ENCODE data around the gene RABGAP1. TPM values are rescaled to one million over a fixed set of nuclear protein-coding genes. Genes with fewer than 3 reads are reported as not detected.

RABGAP1 gene
- total RNA-seq, 1 donor from 2014 or later, result 58.6 TPM

DNA sequence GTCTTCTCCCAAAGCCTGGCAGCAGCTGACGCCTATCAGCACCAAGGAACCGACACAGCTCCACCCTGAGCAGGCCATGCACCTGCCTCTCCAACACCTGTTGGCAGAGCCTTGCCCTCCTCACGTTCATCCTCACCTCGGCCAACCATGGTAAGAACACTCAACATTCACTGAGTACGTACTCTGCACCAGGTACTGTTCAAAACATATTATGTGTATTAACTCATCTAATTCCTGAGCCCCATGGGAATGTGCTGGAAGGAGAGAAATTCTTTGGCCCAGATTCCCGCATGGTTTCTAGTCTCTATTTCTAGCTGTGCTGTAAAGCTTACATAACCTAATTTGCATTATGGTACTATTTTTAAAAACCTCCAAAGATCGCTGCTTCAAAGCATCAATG lies 178.7 kb downstream of the RABGAP1 start:
- Histone ChIP-seq H3K27ac (peak overlapping the region; percentile 17), H3K9me3 (no peaks in the 10 kb centered on the region), H3K27me3 (no peaks in the 10 kb centered on the region), H3K36me3 (no peaks in the 10 kb centered on the region), H3K4me1 (peaks cover 7% of the 10 kb centered on the region), H3K4me3 (no peak overlapping the region)
- peak; percentile 91 for ATAC-seq
- no peak for DNase-seq
- TF ChIP-seq, protein P1, sequence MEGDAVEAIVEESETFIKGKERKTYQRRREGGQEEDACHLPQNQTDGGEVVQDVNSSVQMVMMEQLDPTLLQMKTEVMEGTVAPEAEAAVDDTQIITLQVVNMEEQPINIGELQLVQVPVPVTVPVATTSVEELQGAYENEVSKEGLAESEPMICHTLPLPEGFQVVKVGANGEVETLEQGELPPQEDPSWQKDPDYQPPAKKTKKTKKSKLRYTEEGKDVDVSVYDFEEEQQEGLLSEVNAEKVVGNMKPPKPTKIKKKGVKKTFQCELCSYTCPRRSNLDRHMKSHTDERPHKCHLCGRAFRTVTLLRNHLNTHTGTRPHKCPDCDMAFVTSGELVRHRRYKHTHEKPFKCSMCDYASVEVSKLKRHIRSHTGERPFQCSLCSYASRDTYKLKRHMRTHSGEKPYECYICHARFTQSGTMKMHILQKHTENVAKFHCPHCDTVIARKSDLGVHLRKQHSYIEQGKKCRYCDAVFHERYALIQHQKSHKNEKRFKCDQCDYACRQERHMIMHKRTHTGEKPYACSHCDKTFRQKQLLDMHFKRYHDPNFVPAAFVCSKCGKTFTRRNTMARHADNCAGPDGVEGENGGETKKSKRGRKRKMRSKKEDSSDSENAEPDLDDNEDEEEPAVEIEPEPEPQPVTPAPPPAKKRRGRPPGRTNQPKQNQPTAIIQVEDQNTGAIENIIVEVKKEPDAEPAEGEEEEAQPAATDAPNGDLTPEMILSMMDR (IDR thresholded peaks at IDR 0.05), result no peak
- intact Hi-C loops (cut with DNase I), result no loop called here

- peak overlapping the region; percentile 17 for H3K27ac ChIP-seq
Observed at GRCh38 chr9:123120131-123120530, 179.3 kb downstream of the RABGAP1 start.

DNA sequence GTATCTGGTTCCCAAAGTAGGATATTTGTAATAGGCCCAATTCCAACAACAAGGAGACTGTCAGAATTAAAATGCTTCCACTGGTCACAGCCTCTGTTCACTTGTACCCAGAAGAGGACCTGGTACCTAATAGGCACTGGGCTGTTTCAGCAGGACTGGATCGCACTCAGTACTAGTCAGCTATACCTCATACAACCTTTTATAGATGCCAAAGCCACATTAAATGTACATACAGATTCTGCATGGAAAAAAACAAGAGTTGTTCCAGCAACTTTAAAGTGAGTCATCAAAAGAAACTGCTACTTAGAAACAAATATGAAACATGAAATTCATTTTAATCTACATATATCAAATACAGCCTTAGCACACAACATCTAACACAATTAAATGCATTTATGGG lies 180.1 kb downstream of the RABGAP1 start:
- intact Hi-C loops (cut with DNase I), result no loop called here
- TF ChIP-seq, protein P1 (IDR thresholded peaks at IDR 0.05), result no peak
- H3K4me1 ChIP-seq, result peaks cover 7% of the 10 kb centered on the region
- H3K27me3 ChIP-seq, result no peaks in the 10 kb centered on the region
- H3K4me3 ChIP-seq, result no peak overlapping the region
- no peak for ATAC-seq
- DNase-seq, result no peak
- no peak overlapping the region for H3K27ac ChIP-seq
- no peaks in the 10 kb centered on the region for H3K36me3 ChIP-seq
- no peaks in the 10 kb centered on the region for H3K9me3 ChIP-seq

More at GRCh38 chr9:123120131-123120530, 179.3 kb downstream of the RABGAP1 start:
- no peak for DNase-seq
- H3K9me3 ChIP-seq, result no peaks in the 10 kb centered on the region
- no peak overlapping the region for H3K4me3 ChIP-seq
- intact Hi-C loops (cut with DNase I), result no loop called here
- H3K36me3 ChIP-seq, result no peaks in the 10 kb centered on the region
- TF ChIP-seq, protein P1 (IDR thresholded peaks at IDR 0.05), result no peak
- no peaks in the 10 kb centered on the region for H3K27me3 ChIP-seq
- peaks cover 7% of the 10 kb centered on the region for H3K4me1 ChIP-seq
- no peak for ATAC-seq

DNA sequence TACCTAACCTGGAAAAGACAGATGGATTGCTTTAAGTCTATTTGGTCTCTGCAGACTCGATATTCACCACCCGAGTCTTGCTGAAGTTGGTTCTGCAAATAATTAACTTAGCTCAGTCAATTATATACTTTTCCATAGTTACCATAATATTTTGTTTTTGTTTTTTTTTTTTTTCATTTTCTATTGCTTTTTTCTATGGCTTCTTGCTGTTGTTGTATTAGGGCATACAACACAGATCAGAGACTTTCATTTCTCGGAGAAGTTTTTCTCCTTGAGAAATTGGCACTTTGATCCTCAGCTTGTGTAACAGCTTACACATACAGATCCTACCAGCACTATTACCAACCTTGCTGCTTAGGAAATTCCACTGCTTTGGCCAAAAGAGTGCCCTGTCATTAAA lies 180.6 kb downstream of the RABGAP1 start:
- H3K36me3 ChIP-seq, result no peaks in the 10 kb centered on the region
- no peak for ATAC-seq

DNA sequence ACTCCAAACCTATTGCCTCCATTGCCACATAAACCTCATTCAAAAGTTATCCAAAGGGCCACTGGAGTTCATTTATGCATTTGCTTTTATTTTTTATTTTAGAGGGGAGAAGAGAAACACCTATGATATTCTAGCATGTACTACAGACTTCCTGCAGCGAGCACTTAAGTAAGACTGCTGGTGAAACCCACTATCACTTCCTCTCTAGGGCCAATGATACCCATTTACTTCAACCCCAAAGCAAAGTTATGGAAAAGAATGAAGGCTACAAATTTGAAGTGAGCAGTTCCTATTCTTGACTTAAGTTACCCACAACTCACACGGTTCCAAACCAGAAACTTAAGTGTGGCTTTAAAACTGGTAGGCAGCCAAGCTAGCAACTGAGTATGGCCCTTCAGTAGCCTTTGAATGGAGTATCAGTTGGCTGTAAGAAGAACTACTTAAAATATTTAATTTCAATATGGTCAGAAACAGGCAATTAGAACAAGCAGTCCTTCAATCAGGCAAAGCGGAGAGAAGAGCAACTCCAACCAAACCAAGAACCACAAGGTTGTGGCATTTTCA lies 186.8 kb downstream of the RABGAP1 start:
- no peak for DNase-seq
- H3K36me3 ChIP-seq, result no peaks in the 10 kb centered on the region
- peak; percentile 37 for ATAC-seq
- TF ChIP-seq, protein P1 (IDR thresholded peaks at IDR 0.05), result no peak
- no peaks in the 10 kb centered on the region for H3K4me1 ChIP-seq
- H3K27ac ChIP-seq, result no peak overlapping the region
- no peak overlapping the region for H3K4me3 ChIP-seq
- intact Hi-C loops (cut with DNase I), result no loop called here
- H3K9me3 ChIP-seq, result no peaks in the 10 kb centered on the region
- no peaks in the 10 kb centered on the region for H3K27me3 ChIP-seq

More for the DNA sequence above, 180.6 kb downstream of the RABGAP1 start:
- H3K9me3 ChIP-seq, result no peaks in the 10 kb centered on the region
- no peak overlapping the region for H3K4me3 ChIP-seq
- intact Hi-C loops (cut with DNase I), result no loop called here
- TF ChIP-seq, protein P1 (IDR thresholded peaks at IDR 0.05), result no peak
- no peak for DNase-seq
- H3K27ac ChIP-seq, result no peak overlapping the region
- no peaks in the 10 kb centered on the region for H3K27me3 ChIP-seq
- H3K4me1 ChIP-seq, result peaks cover 7% of the 10 kb centered on the region

- intact Hi-C loops (cut with DNase I), result no loop called here
- Histone ChIP-seq H3K36me3 (no peaks in the 10 kb centered on the region), H3K27me3 (no peaks in the 10 kb centered on the region), H3K27ac (no peak overlapping the region), H3K9me3 (no peaks in the 10 kb centered on the region), H3K4me1 (no peaks in the 10 kb centered on the region), H3K4me3 (no peak overlapping the region)
- peak; percentile 34 for ATAC-seq
- TF ChIP-seq, protein P1 (IDR thresholded peaks at IDR 0.05), result no peak
- no peak for DNase-seq
Observed at GRCh38 chr9:123128591-123128990, 187.8 kb downstream of the RABGAP1 start.
